Stimulated activated CD4-positive, alpha-beta T cell treated with anti-CD3 and anti-CD28 coated beads, Interleukin-4, amount 100 ng/mL, for 48 hours (primary cell): ENCODE measurements around the gene KHDC3L.
A peak's percentile ranks its signal among the peaks of the same experiment; 100 is the strongest.
"Not testable (repeated sequence)": the region's sequence is repeated elsewhere in the genome, so short reads cannot be mapped to it uniquely, and the experiment has no call there.

Experiments
- DNase-seq, 2 donors: peaks; one replicate each; pipeline ENCODE4 v3.0.0-alpha.2; 2020; ENCODE audit warnings: low read depth in 2 of 2

The KHDC3L gene

DNA sequence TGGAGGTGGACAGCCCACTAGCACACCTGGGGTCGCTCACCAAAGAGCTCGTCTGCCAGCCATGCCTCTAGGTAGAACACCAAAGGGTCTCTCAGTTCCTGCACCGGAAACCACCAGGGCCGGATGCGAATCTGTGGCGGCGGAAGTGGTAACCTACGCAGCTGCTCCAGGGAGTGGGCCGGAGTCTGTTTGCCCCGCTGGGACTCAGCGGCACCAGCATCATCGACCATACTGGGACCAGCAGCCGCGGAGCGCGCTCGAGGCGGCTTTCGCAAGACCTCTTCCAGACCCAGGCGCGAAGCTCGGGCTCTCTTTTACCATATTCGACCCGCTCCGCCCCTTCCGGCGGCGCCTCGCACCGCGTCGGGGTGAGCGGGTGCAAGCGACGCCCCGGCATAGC lies 7.1 kb downstream of the KHDC3L start, which contains the start of gene OOEP:
Gene OOEP (minus strand): TSS at position 335 of the 400 bp plus-strand sequence. CDS start 105 bp downstream, at position 230.
- DNase-seq = no peak

DNA sequence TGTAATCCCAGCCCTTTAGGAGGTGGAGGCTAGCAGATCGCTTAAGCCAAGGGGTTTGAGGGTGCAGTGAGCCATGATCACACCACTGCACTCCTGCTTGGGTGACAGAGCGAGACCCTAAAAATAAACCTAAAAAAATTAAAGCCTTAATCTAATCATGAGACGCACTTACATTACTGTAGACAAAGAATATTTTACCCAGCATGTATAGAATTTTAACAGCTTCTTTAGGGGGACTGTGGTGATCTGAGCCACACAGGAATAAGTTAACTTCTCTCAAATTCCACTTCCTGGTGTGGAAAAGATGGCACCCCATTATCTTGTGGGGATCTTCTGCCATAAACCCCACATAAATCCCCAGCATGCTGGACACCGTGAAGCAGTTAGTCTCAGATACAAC lies 9.5 kb downstream of the KHDC3L start:
- no peak for DNase-seq

DNA sequence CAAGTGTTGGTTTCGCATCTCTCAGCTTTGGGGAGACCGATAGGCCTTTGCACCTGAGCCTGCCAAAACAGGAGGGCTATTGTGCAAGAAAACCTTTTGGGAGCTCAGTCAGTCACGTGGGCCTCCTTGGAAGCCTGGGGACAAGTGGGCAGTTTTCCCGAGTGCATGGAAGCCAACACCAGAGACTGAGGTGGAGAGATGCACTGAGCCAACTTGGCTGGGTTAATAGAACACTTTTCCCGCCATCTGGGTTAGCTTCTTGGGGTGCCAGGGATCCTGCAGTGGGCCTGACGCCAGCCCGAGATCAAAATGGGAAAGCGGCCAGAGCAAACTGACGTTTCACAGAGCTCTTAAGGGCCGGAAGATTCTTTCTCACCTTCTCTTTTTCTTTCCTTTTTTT lies 10.1 kb downstream of the KHDC3L start:
- DNase-seq = no peak

DNA sequence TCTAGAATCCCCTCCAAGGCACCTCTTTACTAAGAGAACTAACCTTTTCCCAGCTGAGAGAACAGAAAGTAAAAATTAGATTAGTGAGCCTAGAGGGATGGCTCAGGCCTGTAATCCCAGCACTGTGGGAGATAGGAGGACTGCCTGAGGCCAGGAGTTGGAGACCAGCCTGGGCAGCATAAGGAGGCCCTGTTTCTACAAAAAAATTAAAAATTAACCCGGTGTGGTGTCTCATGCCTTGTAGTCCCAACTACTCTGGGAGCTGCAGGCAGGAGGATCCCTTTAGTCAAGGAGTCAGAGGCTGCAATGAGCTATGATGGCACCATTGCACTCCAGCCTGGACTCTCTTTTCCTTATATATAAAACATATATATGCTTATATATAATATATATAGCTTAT lies 12.8 kb downstream of the KHDC3L start:
- DNase-seq = no peak

DNA sequence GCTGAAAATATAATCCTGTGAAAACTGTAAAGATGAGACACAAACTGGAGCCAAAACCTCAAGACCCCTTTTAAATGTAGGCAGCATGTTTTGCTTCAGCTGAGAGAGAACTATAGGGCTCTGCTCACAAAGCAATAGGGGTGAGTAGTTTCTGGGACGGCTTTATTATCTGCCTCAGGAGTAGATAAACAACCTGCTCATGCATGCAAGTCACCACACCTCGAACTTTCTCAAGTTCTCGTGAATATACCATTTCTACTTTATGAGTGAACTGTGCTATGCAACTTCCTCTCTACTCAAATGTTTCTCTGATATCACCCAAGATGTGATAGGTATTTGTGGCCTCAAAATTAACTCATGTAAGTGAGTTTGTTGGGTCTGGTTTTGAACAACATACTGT lies 14.8 kb downstream of the KHDC3L start:
- DNase-seq = no peak

DNA sequence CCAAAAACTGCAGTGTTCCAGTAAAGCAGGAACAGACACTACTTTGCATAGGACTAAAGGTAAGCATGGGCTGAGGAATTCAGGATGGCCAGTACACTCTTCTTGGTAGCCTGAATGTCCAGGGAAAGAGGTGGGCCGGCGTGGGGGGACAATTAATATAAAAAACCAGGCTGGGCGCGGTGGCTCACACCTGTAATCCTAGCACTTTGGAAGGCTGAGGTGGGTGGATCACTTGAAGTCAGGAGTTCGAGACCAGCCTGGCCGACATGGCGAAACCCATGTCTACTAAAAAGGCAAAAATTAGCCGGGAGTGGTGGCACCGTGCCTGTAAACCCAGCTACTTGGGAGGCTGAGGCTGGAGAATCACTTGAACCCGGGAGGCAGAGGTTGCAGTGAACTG lies 19.1 kb downstream of the KHDC3L start:
- not testable (repeated sequence) for DNase-seq

DNA sequence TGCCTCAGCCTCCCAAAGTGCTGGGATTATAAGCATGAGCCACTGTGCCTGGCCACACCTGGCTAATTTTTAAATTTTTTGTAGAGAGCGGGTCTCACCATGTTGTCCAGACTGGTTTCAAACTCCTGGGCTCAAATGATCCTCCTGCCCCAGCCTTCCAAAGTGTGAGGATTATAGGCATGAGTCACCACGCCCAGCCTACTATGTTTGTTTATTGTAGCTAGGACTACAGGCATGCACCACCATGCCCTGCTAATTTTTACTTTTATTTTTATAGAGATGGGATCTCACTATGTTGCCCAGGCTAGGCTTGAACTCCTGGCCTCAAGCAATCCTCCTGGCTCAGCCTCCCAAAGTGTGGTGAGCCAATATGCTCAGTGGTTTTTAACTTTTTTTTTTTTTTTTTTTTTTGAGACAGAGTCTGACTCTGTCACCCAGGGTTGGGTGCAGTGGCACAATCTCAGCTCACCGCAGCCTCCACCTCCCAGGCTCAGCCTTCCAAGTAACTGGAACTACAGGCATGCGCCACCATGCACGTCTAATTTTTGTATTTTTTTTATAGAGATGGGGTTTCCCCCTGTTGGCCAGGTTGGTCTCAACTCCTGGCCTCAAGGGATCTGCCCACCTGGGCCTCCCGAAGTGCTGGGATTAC lies 20.1 kb downstream of the KHDC3L start:
- no peak for DNase-seq

DNA sequence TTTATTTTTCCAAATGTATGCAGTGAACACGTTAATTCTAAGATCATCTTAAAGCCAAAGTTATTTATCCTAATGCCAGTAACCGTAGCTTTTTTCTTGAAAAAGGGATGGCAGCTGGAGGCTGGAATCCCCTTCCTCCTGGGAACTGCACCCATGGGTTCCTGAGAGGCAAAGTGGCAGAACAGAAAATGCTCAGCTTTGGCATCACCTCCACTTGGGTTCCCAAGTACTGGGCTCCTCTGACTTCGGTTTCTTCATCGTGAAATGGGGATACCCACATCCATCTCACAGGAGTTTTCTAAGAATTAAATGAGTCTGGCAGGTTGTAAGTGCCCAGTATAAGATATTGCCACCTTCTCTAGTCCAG lies 26.0 kb downstream of the KHDC3L start:
- no peak for DNase-seq

DNA sequence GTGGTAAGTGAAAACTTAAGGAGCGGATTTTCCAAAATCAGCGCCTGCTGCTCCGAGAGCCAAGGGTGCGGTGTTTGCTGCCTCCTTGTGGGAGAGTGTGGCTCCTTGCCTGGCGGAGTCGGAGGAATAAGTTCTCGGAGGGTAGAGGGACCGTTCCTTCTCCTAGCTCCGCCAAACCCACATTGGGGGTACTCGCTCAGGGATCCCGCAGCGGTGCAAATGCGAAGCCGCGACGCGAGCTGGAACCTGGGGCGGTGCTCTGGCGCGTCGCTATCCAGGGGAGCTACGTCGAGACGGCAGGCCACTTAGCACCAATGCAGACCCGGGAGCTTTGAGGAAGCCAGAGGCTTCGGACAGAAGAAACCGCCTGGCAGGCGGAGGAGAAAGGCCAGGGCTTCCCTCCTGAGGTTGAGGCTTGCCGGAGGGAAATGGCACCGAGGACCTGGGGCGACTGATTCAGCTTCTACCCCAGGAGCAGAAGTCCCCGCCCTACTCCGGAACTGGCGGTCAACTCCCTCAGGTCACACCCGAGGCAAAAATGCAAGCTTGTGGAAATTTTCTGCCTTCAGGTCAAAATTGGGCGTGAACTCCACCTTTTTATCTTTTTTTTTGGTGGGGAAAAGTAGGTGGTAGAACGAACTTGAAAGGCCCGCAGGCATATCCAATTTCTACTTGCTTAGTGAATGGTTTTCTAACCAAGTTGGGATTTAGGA lies 26.5 kb downstream of the KHDC3L start:
- peak; percentile 27 to 54 for DNase-seq

DNA sequence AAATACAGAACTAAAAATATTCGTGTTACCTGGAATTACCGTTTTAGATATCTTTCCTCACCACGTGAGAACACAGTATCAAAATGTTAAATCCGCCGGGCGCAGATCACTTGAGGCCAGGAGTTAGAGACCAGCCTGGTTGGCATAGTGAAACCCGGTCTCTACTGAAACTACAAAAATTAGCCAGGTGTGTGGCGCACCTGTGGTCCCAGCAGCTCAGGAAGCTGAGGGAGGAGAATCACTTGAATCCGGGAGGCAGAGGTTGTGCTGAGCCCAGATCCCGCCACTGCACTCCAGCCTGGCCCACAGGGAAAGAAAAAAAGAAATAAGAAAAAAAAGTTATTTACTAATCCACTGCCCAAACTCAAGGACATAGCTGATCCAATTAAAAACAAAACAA lies 27.4 kb downstream of the KHDC3L start:
- DNase-seq = no peak

DNA sequence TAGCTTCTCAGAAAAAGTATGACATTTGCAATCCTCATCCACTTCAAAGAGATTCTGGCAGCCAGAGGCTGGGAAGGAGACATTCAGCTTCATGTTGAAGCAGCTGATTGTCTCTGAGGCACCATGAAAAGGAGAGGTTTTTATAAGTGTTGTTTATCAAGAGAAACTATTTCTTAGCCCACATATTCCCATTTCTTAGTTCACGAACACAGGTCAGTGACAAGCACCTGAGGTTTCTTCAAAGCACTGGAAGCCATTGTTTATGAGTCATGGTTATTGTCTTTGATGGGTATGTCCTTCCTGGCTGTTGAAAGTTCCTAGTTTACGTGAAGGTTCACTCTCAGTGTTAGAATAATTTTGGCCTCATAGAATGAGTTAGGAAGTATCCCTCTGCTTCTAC lies 29.2 kb downstream of the KHDC3L start:
- no peak for DNase-seq

DNA sequence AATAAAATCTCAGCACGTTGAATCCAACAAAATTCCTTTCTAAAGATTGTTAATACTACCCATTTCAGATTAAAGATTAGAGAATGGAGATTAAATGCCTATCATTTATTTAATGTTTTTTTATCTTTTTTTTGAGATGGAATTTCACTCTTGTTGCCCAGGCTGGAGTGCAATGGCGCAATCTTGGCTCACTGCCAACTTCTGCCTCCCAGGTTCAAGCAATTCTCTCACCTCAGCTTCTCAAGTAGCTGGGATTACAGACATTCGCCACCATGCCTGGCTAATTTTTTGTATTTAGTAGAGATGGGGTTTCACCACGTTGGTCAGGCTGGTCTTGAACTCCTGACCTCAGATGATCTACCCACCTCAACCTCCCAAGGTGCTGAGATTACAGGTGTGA lies 29.7 kb downstream of the KHDC3L start:
- DNase-seq = not testable (repeated sequence)

DNA sequence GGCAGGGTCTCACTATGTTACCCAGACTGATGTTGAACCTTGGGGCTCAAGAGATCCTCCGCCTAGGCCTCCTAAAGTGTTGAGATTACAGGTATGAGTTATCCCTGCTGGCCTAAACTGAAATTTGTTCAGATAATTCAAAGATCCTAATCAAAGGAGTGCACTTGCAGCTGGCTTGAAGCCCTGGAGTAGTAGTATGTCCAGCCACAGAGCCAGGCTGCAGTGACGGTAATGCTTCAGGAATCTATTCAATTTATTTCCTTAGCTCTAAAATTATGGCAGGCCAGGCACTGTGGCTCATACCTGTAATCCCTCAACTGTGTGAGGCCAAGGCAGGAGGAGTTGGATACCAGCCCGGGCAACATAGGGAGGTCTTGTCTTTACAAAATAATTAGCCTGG lies 30.8 kb downstream of the KHDC3L start:
- DNase-seq = no peak

DNA sequence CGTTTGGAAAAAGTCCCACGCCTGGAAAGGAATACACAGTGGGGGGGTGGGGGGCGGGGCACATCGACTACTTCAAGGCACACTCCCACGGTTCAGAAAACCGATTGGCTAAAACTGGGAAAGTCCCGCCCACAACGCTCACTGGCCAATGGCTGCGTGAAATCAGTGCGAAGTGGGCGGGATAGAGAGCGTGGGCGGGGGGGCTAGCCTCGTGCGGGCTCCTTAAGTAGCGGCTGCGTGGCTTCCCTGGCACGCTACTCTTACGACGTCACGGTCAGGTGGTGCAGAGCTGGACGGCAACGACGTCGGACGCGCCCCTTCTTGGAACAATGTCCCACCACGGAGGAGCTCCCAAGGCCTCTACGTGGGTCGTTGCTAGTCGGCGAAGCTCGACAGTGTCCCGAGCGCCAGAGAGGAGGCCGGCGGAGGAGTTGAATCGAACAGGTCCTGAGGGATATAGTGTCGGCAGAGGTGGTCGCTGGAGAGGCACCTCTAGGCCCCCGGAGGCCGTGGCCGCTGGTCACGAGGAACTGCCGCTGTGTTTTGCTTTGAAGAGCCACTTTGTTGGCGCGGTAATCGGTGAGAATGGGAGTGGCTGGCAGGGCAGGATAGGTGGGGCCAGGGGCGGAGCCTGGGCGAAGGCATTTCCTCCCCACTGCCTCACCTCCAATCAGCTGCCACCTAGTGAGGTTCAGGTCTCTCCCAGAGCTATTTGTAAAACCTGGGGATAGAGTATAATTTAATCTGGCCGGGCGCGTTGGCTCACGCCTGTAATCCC lies 32.3 kb downstream of the KHDC3L start, which contains the start of gene DDX43:
Gene DDX43 (plus strand): TSS at position 252 of the 778 bp plus-strand sequence. CDS start 78 bp downstream, at position 330.
- DNase-seq = peak; percentile 10 to 11

DNA sequence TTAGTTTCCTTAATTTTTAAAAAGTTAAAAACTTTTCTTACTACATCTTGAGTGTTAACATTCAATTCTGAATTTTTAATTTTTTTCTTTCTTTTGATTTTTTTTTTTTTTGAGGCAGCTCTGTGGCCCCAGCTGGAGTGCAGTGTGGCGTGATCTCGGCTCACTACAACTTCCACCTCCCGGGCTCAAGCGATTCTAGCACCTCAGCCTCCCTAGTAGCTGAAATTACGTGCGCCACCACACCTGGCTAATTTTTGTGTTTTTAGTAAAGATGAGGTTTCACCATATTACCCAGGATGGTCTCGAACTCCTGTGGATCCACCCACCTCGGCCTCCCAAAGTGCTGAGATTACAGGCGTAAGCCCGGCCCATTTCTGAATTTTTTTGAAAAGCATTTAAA lies 33.4 kb downstream of the KHDC3L start:
- DNase-seq = no peak

DNA sequence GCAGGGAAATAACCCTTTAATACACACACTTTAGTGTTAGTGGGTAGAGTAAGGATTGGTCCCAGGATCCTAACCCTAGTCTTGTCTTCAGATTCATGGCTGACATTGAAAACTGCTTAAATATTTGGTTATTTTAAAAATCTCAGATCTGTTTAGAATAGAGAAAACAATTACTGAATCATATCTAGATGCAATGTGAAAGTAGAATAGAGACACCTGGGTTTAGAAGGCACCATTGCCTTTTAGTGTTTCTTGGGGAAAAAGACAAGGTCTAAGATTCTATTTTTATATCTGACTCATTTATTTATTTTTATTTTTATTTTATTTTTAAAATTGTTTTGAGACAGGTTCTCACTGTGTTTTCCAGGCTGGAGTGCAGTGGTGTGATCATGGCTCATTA lies 38.2 kb downstream of the KHDC3L start:
- DNase-seq = no peak

DNA sequence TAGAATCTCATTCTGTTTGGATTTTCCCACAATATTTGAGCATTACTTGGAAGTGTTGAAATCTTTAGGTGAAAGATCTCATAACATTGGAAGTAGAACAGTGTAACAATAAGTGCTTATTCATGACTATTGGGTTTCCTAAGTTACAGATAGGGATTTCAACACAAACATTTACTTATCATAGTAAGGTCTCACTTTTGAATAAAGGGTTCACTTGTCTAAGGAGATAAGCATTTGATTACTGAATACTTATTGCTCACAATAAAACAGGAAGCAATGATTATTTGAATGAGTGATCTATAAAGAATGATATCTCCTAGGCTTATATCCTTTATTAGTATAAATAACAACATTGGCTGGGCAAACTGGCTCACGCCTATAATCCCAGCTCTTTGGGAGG lies 46.9 kb downstream of the KHDC3L start:
- DNase-seq = no peak

DNA sequence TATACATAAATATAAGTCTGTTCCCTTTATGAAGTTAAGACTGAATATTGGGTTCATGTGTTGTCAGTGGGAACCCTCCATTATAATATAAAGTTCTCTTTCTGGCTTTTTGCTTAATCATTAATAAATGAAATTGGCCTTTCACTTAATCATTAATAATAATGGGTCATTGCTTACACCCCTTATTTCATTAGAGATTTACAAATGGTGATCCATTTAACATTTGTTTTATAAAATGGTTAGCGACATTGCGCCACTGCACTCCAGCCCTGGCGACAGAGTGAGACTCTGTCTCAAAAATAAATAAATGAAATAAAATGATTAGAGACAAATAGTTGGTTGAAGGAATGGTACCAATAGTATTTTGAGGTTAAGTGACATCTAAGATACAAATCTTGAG lies 50.6 kb downstream of the KHDC3L start:
- DNase-seq = no peak
